Neural cell (in vitro differentiated cells): ENCODE results near the gene RFX2. TPM values are rescaled to one million over a fixed set of nuclear protein-coding genes. Genes with fewer than 3 reads are reported as not detected.

Source experiments
- H2AFZ ChIP-seq: fragments of 200-600, 300-800 bp; sonication (generic), shearing (Covaris generic); 2 replicates; pipeline ENCODE4 v1.6.0; 2014; ENCODE audit warnings: low read depth, mild to moderate bottlenecking, antibody characterized with exemption, low read length, moderate library complexity
- H3F3A ChIP-seq: fragments of 200-600 bp; shearing (Covaris generic); 2 replicates; pipeline ENCODE4 v1.6.1; 2016; ENCODE audit warnings: mild to moderate bottlenecking, moderate library complexity, mixed read lengths, antibody characterized with exemption, low read length; ENCODE audit not compliant: insufficient read depth, poor library complexity, severe bottlenecking
- H3K27ac ChIP-seq: fragments of 200-600, 300-800 bp; sonication (generic), shearing (Covaris generic); 2 replicates; pipeline ENCODE4 v1.5.1; 2014; ENCODE audit warnings: mild to moderate bottlenecking, low read length, moderate library complexity
- H3K27me3 ChIP-seq: fragments of 300-800, 200-600 bp; sonication (generic), shearing (Covaris generic); 2 replicates; pipeline ENCODE4 v1.6.0; 2014; ENCODE audit warnings: mild to moderate bottlenecking, low read depth, low read length, moderate library complexity; ENCODE audit not compliant: insufficient read depth
- H3K36me3 ChIP-seq: fragments of 300-800, 200-600 bp; sonication (generic), shearing (Covaris generic); 2 replicates; pipeline ENCODE4 v1.5.1; 2014; ENCODE audit warnings: mild to moderate bottlenecking, antibody characterized with exemption, low read length, moderate library complexity; ENCODE audit not compliant: insufficient read depth
- H3K4me2 ChIP-seq: fragments of 300-800, 200-600 bp; sonication (generic), shearing (Covaris generic); 2 replicates; pipeline ENCODE4 v1.6.0; 2014; ENCODE audit warnings: mild to moderate bottlenecking, low read length
- H3K4me3 ChIP-seq: fragments of 300-800, 200-600 bp; sonication (generic), shearing (Covaris generic); 2 replicates; pipeline ENCODE4 v1.5.1; 2014; ENCODE audit warnings: mild to moderate bottlenecking, low read length, moderate library complexity
- H3K79me2 ChIP-seq: fragments of 200-600 bp; shearing (Covaris generic); replicated peaks from 2 replicates; pipeline ENCODE4 v1.6.0; 2014; ENCODE audit warnings: mild to moderate bottlenecking, low read length, moderate library complexity; ENCODE audit not compliant: insufficient read depth
- H3K9ac ChIP-seq: fragments of 300-800, 200-600 bp; sonication (generic), shearing (Covaris generic); 2 replicates; pipeline ENCODE4 v1.6.1; 2016; ENCODE audit warnings: mild to moderate bottlenecking, low read length, mixed read lengths
- H3K9me2 ChIP-seq: fragments of 200-600 bp; shearing (Covaris generic); 2 replicates; pipeline ENCODE4 v1.6.1; 2016; ENCODE audit warnings: mild to moderate bottlenecking, low read length, mixed read lengths; ENCODE audit not compliant: insufficient read depth
- H3K9me3 ChIP-seq: fragments of 200-600, 300-800 bp; sonication (generic), shearing (Covaris generic); 2 replicates; pipeline ENCODE4 v1.6.1; 2016; ENCODE audit warnings: mild to moderate bottlenecking, mixed run types, low read length, moderate library complexity, mixed read lengths
- H4K20me1 ChIP-seq: fragments of 200-600 bp; shearing (Covaris generic); 2 replicates; pipeline ENCODE4 v1.6.1; 2016; ENCODE audit warnings: mild to moderate bottlenecking, mixed run types; ENCODE audit not compliant: insufficient read depth
- EP300 ChIP-seq: fragments of 450-650 bp; conservative IDR thresholded peaks from 2 replicates; pipeline ENCODE4 v1.6.1; 2014; ENCODE audit warnings: antibody characterized with exemption, mild to moderate bottlenecking, moderate library complexity; ENCODE audit not compliant: poor library complexity, severe bottlenecking
- EZH2 ChIP-seq: fragments of 200-600, 300-800 bp; shearing (Covaris generic), sonication (generic); IDR thresholded peaks from 2 replicates; pipeline ENCODE4 v1.6.1; 2014; ENCODE audit warnings: antibody characterized with exemption, low read length, borderline replicate concordance, mild to moderate bottlenecking; ENCODE audit not compliant: insufficient read depth, poor library complexity, severe bottlenecking
- MXI1 ChIP-seq: fragments of 450-650 bp; conservative IDR thresholded peaks from 2 replicates; pipeline ENCODE4 v1.6.1; 2014; ENCODE audit warnings: antibody characterized with exemption, mild to moderate bottlenecking; ENCODE audit not compliant: poor library complexity, severe bottlenecking
- POLR2AphosphoS5 ChIP-seq: IDR thresholded peaks from 2 replicates; pipeline ENCODE4 v1.6.1; 2012
- RAD21 ChIP-seq: fragments of 450-650 bp; conservative IDR thresholded peaks from 2 replicates; pipeline ENCODE4 v1.6.1; 2014; ENCODE audit warnings: antibody characterized with exemption, mild to moderate bottlenecking, moderate library complexity
- SMC3 ChIP-seq: fragments of 450-650 bp; conservative IDR thresholded peaks from 2 replicates; pipeline ENCODE4 v1.6.1; 2014; ENCODE audit warnings: antibody characterized with exemption, mild to moderate bottlenecking, moderate library complexity; ENCODE audit not compliant: poor library complexity
- TAF1 ChIP-seq: IDR thresholded peaks from 2 replicates; pipeline ENCODE4 v1.6.1; 2012; ENCODE audit warnings: low read depth
- polyA plus RNA-seq: library from polyadenylated mRNA; depleted of rRNA; stranded (reverse); fragments of >200 nt; gene quantifications from 2 replicates; pipeline ENCODE4 v1.2.3, GENCODE V29; 2014
- TF ChIP-seq, protein P1 (sequence below): IDR thresholded peaks from 2 replicates; pipeline ENCODE4 v1.6.1; 2012; ENCODE audit warnings: borderline replicate concordance
- TF ChIP-seq, protein P2 (sequence below): fragments of 450-650 bp; IDR thresholded peaks from 2 replicates; pipeline ENCODE4 v1.5.1; 2014; ENCODE audit warnings: antibody characterized with exemption, mild to moderate bottlenecking, moderate library complexity; ENCODE audit not compliant: poor library complexity, severe bottlenecking

RFX2 gene
- polyA plus RNA-seq, 1 donor from 2014 or later, result 0.69 TPM

DNA sequence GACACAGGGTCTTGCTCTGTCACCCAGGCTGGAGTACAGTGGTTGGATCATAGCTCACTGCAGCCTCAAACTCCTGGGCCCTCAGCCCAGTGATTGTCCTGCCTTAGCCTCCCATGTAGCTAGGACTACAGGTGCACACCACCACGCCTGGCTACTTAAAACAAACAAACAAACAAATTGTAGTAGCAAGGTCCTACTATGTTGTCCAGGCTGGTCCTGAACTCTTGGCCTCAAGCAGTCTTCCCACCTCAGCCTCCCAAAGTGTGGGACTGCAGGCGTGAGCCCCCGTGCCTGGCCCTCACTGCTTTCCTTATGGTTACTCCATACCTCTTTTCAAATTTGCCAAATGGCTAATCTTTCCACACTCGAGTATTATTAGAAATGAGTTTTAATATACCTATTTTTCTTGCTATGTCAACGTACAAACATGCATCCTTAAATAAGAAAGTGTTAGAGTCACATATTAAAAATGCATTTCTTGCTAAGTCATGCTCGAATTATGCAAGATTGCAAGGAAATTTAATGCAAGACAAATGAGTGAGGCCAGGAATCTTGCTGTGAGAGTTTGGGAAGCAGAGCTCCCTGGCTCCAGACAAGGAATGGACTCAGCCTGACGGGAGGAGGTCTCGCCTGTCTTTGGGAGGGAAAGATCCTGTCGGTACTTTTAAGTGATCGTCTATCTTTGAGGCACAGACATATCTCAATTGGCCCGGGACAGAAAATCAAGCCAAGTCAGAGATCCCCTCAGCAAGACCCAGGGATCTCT lies 39.4 kb downstream of the RFX2 start:
- Histone ChIP-seq H3K4me3 (no peak overlapping the region), H3K9me3 (no peaks in the 10 kb centered on the region), H3K4me2 (no peak overlapping the region), H2AFZ (no peak overlapping the region), H4K20me1 (no peaks in the 10 kb centered on the region), H3K9me2 (no peaks in the 10 kb centered on the region), H3K27me3 (no peaks in the 10 kb centered on the region), H3F3A (peaks cover 9% of the 10 kb centered on the region), H3K27ac (no peak overlapping the region), H3K9ac (no peak overlapping the region), H3K36me3 (no peaks in the 10 kb centered on the region), H3K79me2 (no peaks in the 10 kb centered on the region)
- TF ChIP-seq TAF1, result no peak
- TF ChIP-seq EZH2, result no peak
- TF ChIP-seq, protein P1, sequence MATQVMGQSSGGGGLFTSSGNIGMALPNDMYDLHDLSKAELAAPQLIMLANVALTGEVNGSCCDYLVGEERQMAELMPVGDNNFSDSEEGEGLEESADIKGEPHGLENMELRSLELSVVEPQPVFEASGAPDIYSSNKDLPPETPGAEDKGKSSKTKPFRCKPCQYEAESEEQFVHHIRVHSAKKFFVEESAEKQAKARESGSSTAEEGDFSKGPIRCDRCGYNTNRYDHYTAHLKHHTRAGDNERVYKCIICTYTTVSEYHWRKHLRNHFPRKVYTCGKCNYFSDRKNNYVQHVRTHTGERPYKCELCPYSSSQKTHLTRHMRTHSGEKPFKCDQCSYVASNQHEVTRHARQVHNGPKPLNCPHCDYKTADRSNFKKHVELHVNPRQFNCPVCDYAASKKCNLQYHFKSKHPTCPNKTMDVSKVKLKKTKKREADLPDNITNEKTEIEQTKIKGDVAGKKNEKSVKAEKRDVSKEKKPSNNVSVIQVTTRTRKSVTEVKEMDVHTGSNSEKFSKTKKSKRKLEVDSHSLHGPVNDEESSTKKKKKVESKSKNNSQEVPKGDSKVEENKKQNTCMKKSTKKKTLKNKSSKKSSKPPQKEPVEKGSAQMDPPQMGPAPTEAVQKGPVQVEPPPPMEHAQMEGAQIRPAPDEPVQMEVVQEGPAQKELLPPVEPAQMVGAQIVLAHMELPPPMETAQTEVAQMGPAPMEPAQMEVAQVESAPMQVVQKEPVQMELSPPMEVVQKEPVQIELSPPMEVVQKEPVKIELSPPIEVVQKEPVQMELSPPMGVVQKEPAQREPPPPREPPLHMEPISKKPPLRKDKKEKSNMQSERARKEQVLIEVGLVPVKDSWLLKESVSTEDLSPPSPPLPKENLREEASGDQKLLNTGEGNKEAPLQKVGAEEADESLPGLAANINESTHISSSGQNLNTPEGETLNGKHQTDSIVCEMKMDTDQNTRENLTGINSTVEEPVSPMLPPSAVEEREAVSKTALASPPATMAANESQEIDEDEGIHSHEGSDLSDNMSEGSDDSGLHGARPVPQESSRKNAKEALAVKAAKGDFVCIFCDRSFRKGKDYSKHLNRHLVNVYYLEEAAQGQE, result no peak
- TF ChIP-seq, protein P2, sequence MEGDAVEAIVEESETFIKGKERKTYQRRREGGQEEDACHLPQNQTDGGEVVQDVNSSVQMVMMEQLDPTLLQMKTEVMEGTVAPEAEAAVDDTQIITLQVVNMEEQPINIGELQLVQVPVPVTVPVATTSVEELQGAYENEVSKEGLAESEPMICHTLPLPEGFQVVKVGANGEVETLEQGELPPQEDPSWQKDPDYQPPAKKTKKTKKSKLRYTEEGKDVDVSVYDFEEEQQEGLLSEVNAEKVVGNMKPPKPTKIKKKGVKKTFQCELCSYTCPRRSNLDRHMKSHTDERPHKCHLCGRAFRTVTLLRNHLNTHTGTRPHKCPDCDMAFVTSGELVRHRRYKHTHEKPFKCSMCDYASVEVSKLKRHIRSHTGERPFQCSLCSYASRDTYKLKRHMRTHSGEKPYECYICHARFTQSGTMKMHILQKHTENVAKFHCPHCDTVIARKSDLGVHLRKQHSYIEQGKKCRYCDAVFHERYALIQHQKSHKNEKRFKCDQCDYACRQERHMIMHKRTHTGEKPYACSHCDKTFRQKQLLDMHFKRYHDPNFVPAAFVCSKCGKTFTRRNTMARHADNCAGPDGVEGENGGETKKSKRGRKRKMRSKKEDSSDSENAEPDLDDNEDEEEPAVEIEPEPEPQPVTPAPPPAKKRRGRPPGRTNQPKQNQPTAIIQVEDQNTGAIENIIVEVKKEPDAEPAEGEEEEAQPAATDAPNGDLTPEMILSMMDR, result no peak
- no peak for TF ChIP-seq EP300
- no peak for TF ChIP-seq POLR2AphosphoS5
- no peak for TF ChIP-seq MXI1
- TF ChIP-seq RAD21, result no peak
- no peak for TF ChIP-seq SMC3

DNA sequence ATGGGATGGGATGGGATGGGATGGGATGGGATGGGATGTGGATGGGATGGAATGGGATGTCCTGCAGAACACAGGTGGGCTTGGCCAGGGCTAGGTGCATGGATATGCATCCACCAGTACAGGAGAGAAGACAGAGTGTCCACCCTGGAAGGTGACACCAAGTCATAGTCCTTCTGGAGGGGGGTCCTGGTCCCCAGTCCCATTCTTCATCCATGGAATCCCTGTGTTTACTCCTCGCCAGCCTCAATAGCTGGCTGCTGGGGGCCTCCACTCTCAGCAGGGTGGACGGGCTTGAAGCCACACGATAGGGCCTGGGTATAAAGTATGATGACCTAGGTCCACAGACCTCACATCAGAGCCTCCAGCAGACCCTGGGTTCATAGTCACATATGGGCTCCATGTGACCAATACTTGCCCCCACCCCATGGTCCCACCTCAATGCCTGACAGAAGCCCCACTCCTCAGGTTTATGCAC lies 40.1 kb downstream of the RFX2 start:
- TF ChIP-seq RAD21 (no peak), EP300 (no peak), TAF1 (no peak)
- Histone ChIP-seq H2AFZ (no peak overlapping the region), H3K79me2 (no peaks in the 10 kb centered on the region), H3K36me3 (no peaks in the 10 kb centered on the region), H3K4me2 (no peak overlapping the region), H3F3A (peaks cover 9% of the 10 kb centered on the region), H3K9ac (no peak overlapping the region), H3K27ac (no peak overlapping the region), H3K4me3 (no peak overlapping the region), H4K20me1 (no peaks in the 10 kb centered on the region), H3K9me3 (no peaks in the 10 kb centered on the region), H3K9me2 (no peaks in the 10 kb centered on the region), H3K27me3 (no peaks in the 10 kb centered on the region)
